H9 (cell line): Measurements from ENCODE around the gene GLB1L2. TPM values are rescaled to one million over a fixed set of nuclear protein-coding genes. Genes with fewer than 3 reads are reported as not detected.

Source experiments
- DNase-seq: peaks from one replicate; pipeline ENCODE4 v3.0.0-alpha.2; 2017
- H2AFZ ChIP-seq: one replicate; pipeline ENCODE4 v1.6.1; 2013; ENCODE audit warnings: mild to moderate bottlenecking, low read length, control low read depth, moderate library complexity
- H2AK5ac ChIP-seq: 2 replicates; pipeline ENCODE4 v1.6.1; 2013; ENCODE audit warnings: low read length, control low read depth, mixed read lengths; ENCODE audit not compliant: insufficient read length
- H2BK120ac ChIP-seq: one replicate; pipeline ENCODE4 v1.6.1; 2013; ENCODE audit warnings: low read depth, mild to moderate bottlenecking, low read length, control low read depth, inconsistent platforms; ENCODE audit not compliant: poor library complexity, severe bottlenecking
- H2BK12ac ChIP-seq: 2 replicates; pipeline ENCODE4 v1.6.1; 2013; ENCODE audit warnings: low read length, control low read depth, mixed read lengths, low read depth; ENCODE audit not compliant: insufficient read length
- H2BK15ac ChIP-seq: 2 replicates; pipeline ENCODE4 v1.6.1; 2013; ENCODE audit warnings: low read depth, low read length, control low read depth
- H2BK20ac ChIP-seq: one replicate; pipeline ENCODE4 v1.6.1; 2013; ENCODE audit warnings: low read depth, mild to moderate bottlenecking, low read length, control low read depth, inconsistent platforms; ENCODE audit not compliant: poor library complexity, severe bottlenecking
- H2BK5ac ChIP-seq: 2 replicates; pipeline ENCODE4 v1.6.1; 2013; ENCODE audit warnings: low read length, control low read depth, mixed read lengths; ENCODE audit not compliant: insufficient read length
- H3K14ac ChIP-seq: 2 replicates; pipeline ENCODE4 v1.6.1; 2013; ENCODE audit warnings: low read length, control low read depth; ENCODE audit not compliant: insufficient read depth
- H3K18ac ChIP-seq: 2 replicates; pipeline ENCODE4 v1.6.1; 2013; ENCODE audit warnings: low read depth, mild to moderate bottlenecking, mixed read lengths, low read length, control low read depth; ENCODE audit not compliant: insufficient read length
- H3K23ac ChIP-seq: 2 replicates; pipeline ENCODE4 v1.6.1; 2013; ENCODE audit warnings: low read length, control low read depth, mixed read lengths, low read depth; ENCODE audit not compliant: insufficient read length
- H3K23me2 ChIP-seq: 2 replicates; pipeline ENCODE4 v1.6.1; 2013; ENCODE audit warnings: low read depth, mild to moderate bottlenecking, mixed read lengths, low read length, control low read depth; ENCODE audit not compliant: insufficient read length, poor library complexity, severe bottlenecking
- H3K27ac ChIP-seq: 2 replicates; pipeline ENCODE4 v1.5.1; 2013; ENCODE audit warnings: low read length, control low read depth, mixed read lengths, low read depth; ENCODE audit not compliant: insufficient read length
- H3K27me3 ChIP-seq: 2 replicates; pipeline ENCODE4 v1.6.1; 2013; ENCODE audit warnings: low read length, control low read depth, inconsistent platforms; ENCODE audit not compliant: insufficient read depth
- H3K4ac ChIP-seq: 2 replicates; pipeline ENCODE4 v1.6.1; 2013; ENCODE audit warnings: low read depth, mild to moderate bottlenecking, control low read depth, inconsistent platforms, low read length, moderate library complexity
- H3K4me1 ChIP-seq: 2 replicates; pipeline ENCODE4 v1.6.1; 2013; ENCODE audit warnings: low read length, control low read depth, inconsistent platforms; ENCODE audit not compliant: insufficient read depth
- H3K4me2 ChIP-seq: 2 replicates; pipeline ENCODE4 v1.6.1; 2013; ENCODE audit warnings: low read length, control low read depth, mixed read lengths; ENCODE audit not compliant: insufficient read length, insufficient read depth
- H3K56ac ChIP-seq: 2 replicates; pipeline ENCODE4 v1.6.1; 2013; ENCODE audit warnings: low read depth, mild to moderate bottlenecking, mixed read lengths, low read length, control low read depth; ENCODE audit not compliant: insufficient read length
- H3K79me1 ChIP-seq: 2 replicates; pipeline ENCODE4 v1.6.1; 2013; ENCODE audit warnings: low read depth, mild to moderate bottlenecking, moderate library complexity, low read length, control low read depth, inconsistent platforms; ENCODE audit not compliant: insufficient read depth, poor library complexity, severe bottlenecking
- H3K79me2 ChIP-seq: 2 replicates; pipeline ENCODE4 v1.6.1; 2013; ENCODE audit warnings: low read length, control low read depth, inconsistent platforms; ENCODE audit not compliant: insufficient read depth
- H3K9ac ChIP-seq: 2 replicates; pipeline ENCODE4 v1.6.1; 2013; ENCODE audit warnings: low read length, control low read depth, mixed read lengths; ENCODE audit not compliant: insufficient read length; ENCODE audit errors: extremely low read depth
- H3K9me3 ChIP-seq: one replicate; pipeline ENCODE4 v1.6.1; 2013; ENCODE audit warnings: low read depth, low read length, inconsistent platforms; ENCODE audit not compliant: control insufficient read depth
- H3T11ph ChIP-seq: one replicate; pipeline ENCODE4 v1.6.1; 2013; ENCODE audit warnings: mild to moderate bottlenecking, low read length, control low read depth, inconsistent platforms
- H4K20me1 ChIP-seq: one replicate; pipeline ENCODE4 v1.6.1; 2013; ENCODE audit not compliant: control insufficient read depth, insufficient read length, insufficient read depth
- H4K5ac ChIP-seq: 2 replicates; pipeline ENCODE4 v1.6.1; 2013; ENCODE audit warnings: low read depth, mild to moderate bottlenecking, mixed read lengths, low read length, control low read depth; ENCODE audit not compliant: insufficient read length
- H4K8ac ChIP-seq: replicated peaks from 2 replicates; pipeline ENCODE4 v1.6.1; 2013; ENCODE audit warnings: low read length, control low read depth, mixed read lengths, low read depth; ENCODE audit not compliant: insufficient read length
- H4K91ac ChIP-seq: 2 replicates; pipeline ENCODE4 v1.6.1; 2013; ENCODE audit warnings: low read depth, mild to moderate bottlenecking, moderate library complexity, mixed read lengths, low read length, control low read depth; ENCODE audit not compliant: insufficient read length
- H3K27ac Mint-ChIP-seq, 3 experiments: 2 replicates in 2 of 3; 3 replicates in 1 of 3; pipeline ENCODE4 v1.8.0; 2020 to 2021; ENCODE audit warnings: mixed read lengths in 3 of 3, mild to moderate bottlenecking in 1 of 3, moderate library complexity in 1 of 3
- H3K27me3 Mint-ChIP-seq: 2 replicates; pipeline ENCODE4 v1.8.0; 2021; ENCODE audit warnings: low read depth, mild to moderate bottlenecking, moderate library complexity, mixed read lengths
- H3K36me3 Mint-ChIP-seq, 3 experiments: 2 replicates in 2 of 3; 3 replicates in 1 of 3; pipeline ENCODE4 v1.8.0; 2020 to 2021; ENCODE audit warnings: low read depth in 3 of 3, mixed read lengths in 3 of 3; ENCODE audit not compliant: insufficient read depth in 1 of 3
- H3K4me1 Mint-ChIP-seq, 2 experiments: 2 replicates each; pipeline ENCODE4 v1.8.0; 2020; ENCODE audit warnings: mixed read lengths in 2 of 2
- H3K4me3 Mint-ChIP-seq, 2 experiments: 2 replicates in 1 of 2; 3 replicates in 1 of 2; pipeline ENCODE4 v1.8.0; 2020 to 2021; ENCODE audit warnings: mild to moderate bottlenecking in 2 of 2, mixed read lengths in 2 of 2, moderate library complexity in 1 of 2
- H3K9me3 Mint-ChIP-seq, 2 experiments: 2 replicates in 1 of 2; 3 replicates in 1 of 2; pipeline ENCODE4 v1.8.0; 2020; ENCODE audit warnings: mild to moderate bottlenecking in 2 of 2, mixed read lengths in 2 of 2, moderate library complexity in 1 of 2
- CTCF ChIP-seq: fragments of 200-600 bp; sonication (generic); conservative IDR thresholded peaks from 3 replicates; pipeline ENCODE4 v1.8.0; 2021; ENCODE audit warnings: antibody characterized with exemption, mild to moderate bottlenecking
- WGBS: extraction: QIAGEN DNeasy Blood & Tissue Kit; methylation state at CpG from one replicate; pipeline ENCODE4 v1.1.7; 2013; ENCODE audit warnings: missing lambda C conversion rate, low lambda C conversion rate, mixed read lengths; ENCODE audit not compliant: insufficient read length; ENCODE audit errors: extremely low coverage; 5-methylcytosine and 5-hydroxymethylcytosine counted together
- total RNA-seq: library from RNA; stranded (reverse); gene quantifications from 2 replicates; pipeline ENCODE4 v1.2.1, GENCODE V29; 2021

The GLB1L2 gene
- total RNA-seq, 1 experiment from 2014 or later: 2.4 TPM

- H2BK20ac ChIP-seq: no peak overlapping the region
- H3K56ac ChIP-seq: no peak overlapping the region
- no peak overlapping the region for H2BK12ac ChIP-seq
- no peak overlapping the region for H3T11ph ChIP-seq
- H4K91ac ChIP-seq: no peak overlapping the region
- no peak overlapping the region for H3K14ac ChIP-seq
- H3K4ac ChIP-seq: no peak overlapping the region
- no peak for DNase-seq
- no peaks in the 10 kb centered on the region for H3K4me1 ChIP-seq
- no peak overlapping the region for H3K18ac ChIP-seq
- Mint-ChIP-seq H3K4me1 (no peaks in the 10 kb centered on the region), H3K9me3 (no peaks in the 10 kb centered on the region), H3K27ac (no peak overlapping the region), H3K4me3 (no peak overlapping the region), H3K36me3 (no peaks in the 10 kb centered on the region), H3K27me3 (peaks cover 20% of the 10 kb centered on the region)
- no CpG with 5 or more reads among the region's 11 CpGs for WGBS
- no peak overlapping the region for H4K5ac ChIP-seq
- H4K8ac ChIP-seq: no peak overlapping the region
- no peak overlapping the region for H2BK5ac ChIP-seq
- no peaks in the 10 kb centered on the region for H4K20me1 ChIP-seq
- H2AK5ac ChIP-seq: no peak overlapping the region
- no peak overlapping the region for H2BK120ac ChIP-seq
- H3K23me2 ChIP-seq: no peaks in the 10 kb centered on the region
- H3K79me1 ChIP-seq: no peaks in the 10 kb centered on the region
- no peak overlapping the region for H3K9ac ChIP-seq
- H3K23ac ChIP-seq: no peak overlapping the region
- no peak overlapping the region for H3K27ac ChIP-seq
- no peak for TF ChIP-seq CTCF
- no peak overlapping the region; the same call in 1 of the 2 replicates for H2BK15ac ChIP-seq
- no peak overlapping the region for H2AFZ ChIP-seq
- no peaks in the 10 kb centered on the region for H3K9me3 ChIP-seq
- no peaks in the 10 kb centered on the region for H3K27me3 ChIP-seq
- H3K4me2 ChIP-seq: no peak overlapping the region
- no peaks in the 10 kb centered on the region for H3K79me2 ChIP-seq
Measured at GRCh38 chr11:134340354-134340964, 8.7 kb downstream of the GLB1L2 start.
